ENCODE results near the gene DNER.

DNA sequence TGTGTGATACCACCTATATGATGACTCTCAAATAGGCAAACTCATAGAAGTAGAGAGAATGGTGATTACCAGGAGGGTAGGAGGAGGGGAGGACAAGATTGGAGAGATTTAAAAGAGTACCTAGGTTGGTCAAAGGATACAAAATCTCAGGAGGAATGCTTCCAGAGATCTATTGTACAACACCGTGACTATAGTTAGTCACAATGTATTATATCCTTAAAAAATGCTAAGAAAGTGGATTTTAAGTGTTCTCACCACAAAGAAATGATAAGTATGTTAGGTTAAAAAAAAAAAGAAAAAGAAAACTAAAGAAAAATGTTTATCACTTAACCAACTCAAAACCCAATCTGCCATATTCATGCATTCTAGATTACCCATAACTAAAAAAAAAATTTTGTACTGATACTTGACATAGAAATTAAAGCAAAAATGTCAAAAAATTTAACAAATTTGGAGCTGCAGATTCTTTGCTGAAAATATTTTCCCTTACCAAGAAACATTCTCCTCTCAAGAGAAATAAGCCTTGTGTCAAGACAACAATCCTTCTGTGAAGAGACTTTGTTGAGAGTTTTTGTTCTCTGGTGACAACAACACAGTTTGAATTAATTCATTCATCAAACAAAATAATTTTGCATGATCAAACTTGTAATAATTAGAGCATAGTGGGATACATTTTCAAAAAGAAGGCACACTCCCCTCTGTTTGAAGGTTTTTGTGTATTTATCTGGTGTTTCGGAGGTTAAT, 213.1 kb downstream of the DNER start:
- no peak for TF ChIP-seq CTCF (IDR thresholded peaks at IDR 0.05; ENCODE audit: low read depth, low read length, missing input control)
- no peak for TF ChIP-seq RAD21 (IDR thresholded peaks at IDR 0.05)
